Measurements from ENCODE around the gene NEK1. TPM values are rescaled to one million over a fixed set of nuclear protein-coding genes. Genes with fewer than 3 reads are reported as not detected.

Gene NEK1
- total RNA-seq, 5 donors from 2014 or later (not counting 1 experiment from before 2014, with no cell fraction given) = 13.4 to 21.9 (median 19.5) TPM

DNA sequence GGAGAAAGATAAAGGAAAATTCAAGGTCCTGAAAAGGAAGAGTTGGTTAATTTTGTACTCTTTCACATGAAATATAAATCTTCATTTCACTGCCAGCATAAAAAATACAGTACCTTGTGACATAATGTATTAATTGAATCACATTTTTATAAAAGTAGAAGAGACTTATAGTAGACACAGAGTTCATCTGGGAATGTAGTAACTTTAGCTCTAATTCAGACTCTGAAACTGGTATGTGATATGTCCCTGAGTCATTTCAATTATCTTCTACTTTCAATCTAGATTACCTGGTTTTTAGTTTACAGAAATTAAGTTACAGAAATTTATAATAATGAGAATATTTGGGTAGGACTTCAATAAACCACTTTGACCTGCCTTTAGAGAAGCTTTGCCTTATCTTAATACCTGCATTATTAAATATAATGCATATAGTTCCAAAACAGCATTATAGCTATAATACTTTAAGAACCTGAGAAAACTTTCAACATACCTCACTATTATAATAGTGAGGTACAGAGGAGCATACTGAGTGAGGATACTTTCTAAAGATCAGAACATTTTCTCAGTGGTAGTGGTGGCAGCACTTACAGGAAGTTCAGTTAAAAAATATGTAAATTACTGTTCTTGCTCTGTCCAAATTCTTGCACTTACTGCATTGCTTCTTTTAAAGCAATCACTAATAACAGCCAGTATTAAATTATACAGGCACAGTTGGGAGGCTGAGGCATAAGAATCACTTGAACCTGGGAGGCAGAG, 11.2 kb downstream of the NEK1 start:
- no peak overlapping the region for H3K4me3 ChIP-seq (ENCODE audit: control insufficient read depth in 1 of 2, extremely low read depth in 1 of 2, low read length in 1 of 2)
- Mint-ChIP-seq H3K27ac (no peak overlapping the region), H3K27me3 (no peaks in the 10 kb centered on the region), H3K9me3 (no peaks in the 10 kb centered on the region), H3K4me3 (no peak overlapping the region), H3K36me3 (peaks cover 35% of the 10 kb centered on the region), H3K4me1 (peaks cover 13 to 19% (median 18%) of the 10 kb centered on the region in 3 donors)
- no peaks in the 10 kb centered on the region for H3K27me3 ChIP-seq (replicated peaks in 1 of 2; ENCODE audit: control insufficient read depth in 2 of 2, extremely low read depth in 1 of 2, insufficient read depth in 2 of 2, low read length in 1 of 2)
- H3K27ac ChIP-seq (ENCODE audit: low read length) = no peak overlapping the region
- CTCF ChIA-PET = no interaction called here
- peaks cover 0 to 16% of the 10 kb centered on the region in 2 donors for H3K36me3 ChIP-seq (ENCODE audit: control insufficient read depth in 2 of 2, extremely low read depth in 1 of 2, insufficient read depth in 1 of 2, low read length in 1 of 2)
- POLR2A ChIA-PET = interaction anchor here in 1 of 2 donors (0.6 kb wide), 1 partner anchor 9 kb away, joined by 5 read pairs; no protein-coding TSS in a partner anchor
- ATAC-seq (replicated peaks in 1 of 4) (no peak), DNase-seq (no peak)
- H3K4me1 ChIP-seq (ENCODE audit: control insufficient read depth in 1 of 2, extremely low read depth in 1 of 2, insufficient read depth in 2 of 2, low read length in 2 of 2) = peaks cover 0 to 3% of the 10 kb centered on the region in 2 experiments
- no peaks in the 10 kb centered on the region for H3K9me3 ChIP-seq

- Mint-ChIP-seq H3K4me3 (no peak overlapping the region), H3K27me3 (no peaks in the 10 kb centered on the region), H3K27ac (no peak overlapping the region), H3K36me3 (peaks cover 41% of the 10 kb centered on the region), H3K9me3 (no peaks in the 10 kb centered on the region), H3K4me1 (no peaks in the 10 kb centered on the region)
- Histone ChIP-seq H3K9me3 (no peaks in the 10 kb centered on the region), H3K27ac (ENCODE audit: low read length) (no peak overlapping the region), H3K4me1 (ENCODE audit: control insufficient read depth in 1 of 2, extremely low read depth in 1 of 2, insufficient read depth in 2 of 2, low read length in 2 of 2) (no peaks in the 10 kb centered on the region), H3K27me3 (replicated peaks in 1 of 2; ENCODE audit: control insufficient read depth in 2 of 2, extremely low read depth in 1 of 2, insufficient read depth in 2 of 2, low read length in 1 of 2) (no peaks in the 10 kb centered on the region), H3K4me3 (ENCODE audit: control insufficient read depth in 1 of 2, extremely low read depth in 1 of 2, low read length in 1 of 2) (no peak overlapping the region), H3K36me3 (ENCODE audit: control insufficient read depth in 2 of 2, extremely low read depth in 1 of 2, insufficient read depth in 1 of 2, low read length in 1 of 2) (peaks cover 0 to 7% of the 10 kb centered on the region in 2 donors)
- POLR2A ChIA-PET = interaction anchor here in 1 of 2 donors (0.5 kb wide), 1 partner anchor 61 kb away, joined by 4 read pairs; no protein-coding TSS in a partner anchor
- no peak for DNase-seq
- no peak for ATAC-seq (replicated peaks in 1 of 4)
- CTCF ChIA-PET = interaction anchor here in 1 of 2 donors (0.6 kb wide), 1 partner anchor 122 kb away, joined by 3 read pairs; no protein-coding TSS in a partner anchor
Observed at GRCh38 chr4:169594560-169595195, 17.7 kb downstream of the NEK1 start.

GRCh38 chr4:169593050-169593560, 19.3 kb downstream of the NEK1 start:
- POLR2A ChIA-PET = interaction anchor here in 1 of 2 donors (0.5 to 0.6 kb wide), 2 partner anchors 12 to 332 kb away, joined by 3 to 5 read pairs; no protein-coding TSS in a partner anchor

GRCh38 chr4:169583563-169583962, 28.8 kb downstream of the NEK1 start:
- CTCF ChIA-PET = no interaction called here
- POLR2A ChIA-PET = no interaction called here
- no peaks in the 10 kb centered on the region for H3K27me3 Mint-ChIP-seq
- Histone ChIP-seq H3K4me1 (ENCODE audit: control insufficient read depth in 1 of 2, extremely low read depth in 1 of 2, insufficient read depth in 2 of 2, low read length in 2 of 2) (no peaks in the 10 kb centered on the region), H3K36me3 (ENCODE audit: control insufficient read depth in 2 of 2, extremely low read depth in 1 of 2, insufficient read depth in 1 of 2, low read length in 1 of 2) (peaks cover 0 to 16% of the 10 kb centered on the region in 2 donors), H3K27ac (ENCODE audit: low read length) (no peak overlapping the region), H3K4me3 (ENCODE audit: control insufficient read depth in 1 of 2, extremely low read depth in 1 of 2, low read length in 1 of 2) (no peak overlapping the region), H3K27me3 (replicated peaks in 1 of 2; ENCODE audit: control insufficient read depth in 2 of 2, extremely low read depth in 1 of 2, insufficient read depth in 2 of 2, low read length in 1 of 2) (no peaks in the 10 kb centered on the region), H3K9me3 (no peaks in the 10 kb centered on the region)
- ATAC-seq (replicated peaks in 1 of 4) (no peak), DNase-seq (no peak)
- no peaks in the 10 kb centered on the region for H3K9me3 Mint-ChIP-seq
- H3K4me3 Mint-ChIP-seq = no peak overlapping the region
- H3K36me3 Mint-ChIP-seq = peaks cover 32% of the 10 kb centered on the region
- H3K4me1 Mint-ChIP-seq = no peaks in the 10 kb centered on the region
- no CpG with 5 or more reads among the region's 2 CpGs for WGBS (ENCODE audit: insufficient coverage)
- H3K27ac Mint-ChIP-seq = peak overlapping the region in 1 of 2 donors; percentile 22

More at GRCh38 chr4:169593050-169593560, 19.3 kb downstream of the NEK1 start:
- CTCF ChIA-PET = interaction anchor here in 1 of 2 donors (0.6 kb wide), 2 partner anchors 27 to 217 kb away, joined by 3 read pairs; no protein-coding TSS in a partner anchor
- no peak overlapping the region for H3K27ac ChIP-seq (ENCODE audit: low read length)
- DNase-seq (no peak), ATAC-seq (replicated peaks in 1 of 4) (no peak)
- Mint-ChIP-seq H3K4me1 (no peaks in the 10 kb centered on the region), H3K9me3 (no peaks in the 10 kb centered on the region), H3K36me3 (peaks cover 38% of the 10 kb centered on the region), H3K27ac (no peak overlapping the region), H3K4me3 (no peak overlapping the region), H3K27me3 (no peaks in the 10 kb centered on the region)
- WGBS (ENCODE audit: insufficient coverage) = 86% methylated on average over 1 of the region's 1 CpG
- H3K36me3 ChIP-seq (ENCODE audit: control insufficient read depth in 2 of 2, extremely low read depth in 1 of 2, insufficient read depth in 1 of 2, low read length in 1 of 2) = peaks cover 0 to 13% of the 10 kb centered on the region in 2 donors
- H3K9me3 ChIP-seq = no peaks in the 10 kb centered on the region
- H3K4me3 ChIP-seq (ENCODE audit: control insufficient read depth in 1 of 2, extremely low read depth in 1 of 2, low read length in 1 of 2) = no peak overlapping the region
- H3K27me3 ChIP-seq (replicated peaks in 1 of 2; ENCODE audit: control insufficient read depth in 2 of 2, extremely low read depth in 1 of 2, insufficient read depth in 2 of 2, low read length in 1 of 2) = no peaks in the 10 kb centered on the region
- H3K4me1 ChIP-seq (ENCODE audit: control insufficient read depth in 1 of 2, extremely low read depth in 1 of 2, insufficient read depth in 2 of 2, low read length in 2 of 2) = no peaks in the 10 kb centered on the region

- Histone ChIP-seq H3K9me3 (no peaks in the 10 kb centered on the region), H3K4me3 (ENCODE audit: control insufficient read depth in 1 of 2, extremely low read depth in 1 of 2, low read length in 1 of 2) (no peak overlapping the region), H3K27ac (ENCODE audit: low read length) (no peak overlapping the region), H3K27me3 (replicated peaks in 1 of 2; ENCODE audit: control insufficient read depth in 2 of 2, extremely low read depth in 1 of 2, insufficient read depth in 2 of 2, low read length in 1 of 2) (no peaks in the 10 kb centered on the region), H3K4me1 (ENCODE audit: control insufficient read depth in 1 of 2, extremely low read depth in 1 of 2, insufficient read depth in 2 of 2, low read length in 2 of 2) (no peaks in the 10 kb centered on the region), H3K36me3 (ENCODE audit: control insufficient read depth in 2 of 2, extremely low read depth in 1 of 2, insufficient read depth in 1 of 2, low read length in 1 of 2) (peaks cover 0 to 12% of the 10 kb centered on the region in 2 donors)
- WGBS (ENCODE audit: insufficient coverage) = no CpG with 5 or more reads among the region's 3 CpGs
- no peak overlapping the region for H3K4me3 Mint-ChIP-seq
- H3K27me3 Mint-ChIP-seq = no peaks in the 10 kb centered on the region
- no peaks in the 10 kb centered on the region for H3K9me3 Mint-ChIP-seq
- DNase-seq = no peak
- CTCF ChIA-PET = interaction anchor here in 1 of 2 donors (0.5 kb wide), 1 partner anchor 22 kb away, joined by 4 read pairs; no protein-coding TSS in a partner anchor
- no peaks in the 10 kb centered on the region for H3K4me1 Mint-ChIP-seq
- ATAC-seq (replicated peaks in 1 of 4) = no peak
- POLR2A ChIA-PET = no interaction called here
- peaks cover 32% of the 10 kb centered on the region for H3K36me3 Mint-ChIP-seq
- no peak overlapping the region for H3K27ac Mint-ChIP-seq
Observed at GRCh38 chr4:169582706-169583105, 29.7 kb downstream of the NEK1 start.

- Histone ChIP-seq H3K9me3 (no peaks in the 10 kb centered on the region), H3K4me1 (ENCODE audit: control insufficient read depth in 1 of 2, extremely low read depth in 1 of 2, insufficient read depth in 2 of 2, low read length in 2 of 2) (no peaks in the 10 kb centered on the region), H3K27me3 (replicated peaks in 1 of 2; ENCODE audit: control insufficient read depth in 2 of 2, extremely low read depth in 1 of 2, insufficient read depth in 2 of 2, low read length in 1 of 2) (no peaks in the 10 kb centered on the region), H3K4me3 (ENCODE audit: control insufficient read depth in 1 of 2, extremely low read depth in 1 of 2, low read length in 1 of 2) (no peak overlapping the region), H3K27ac (ENCODE audit: low read length) (no peak overlapping the region), H3K36me3 (ENCODE audit: control insufficient read depth in 2 of 2, extremely low read depth in 1 of 2, insufficient read depth in 1 of 2, low read length in 1 of 2) (peaks cover 0 to 12% of the 10 kb centered on the region in 2 donors)
- DNase-seq = no peak
- H3K27me3 Mint-ChIP-seq = no peaks in the 10 kb centered on the region
- no peak overlapping the region for H3K4me3 Mint-ChIP-seq
- 89% methylated on average over 1 of the region's 2 CpGs for WGBS (ENCODE audit: insufficient coverage)
- no peak overlapping the region for H3K27ac Mint-ChIP-seq
- no peaks in the 10 kb centered on the region for H3K4me1 Mint-ChIP-seq
- H3K36me3 Mint-ChIP-seq = peaks cover 32% of the 10 kb centered on the region
- CTCF ChIA-PET = interaction anchor here in 1 of 2 donors (0.7 kb wide), 1 partner anchor 77 kb away, joined by 3 read pairs; no protein-coding TSS in a partner anchor
- ATAC-seq (replicated peaks in 1 of 4) = no peak
- no peaks in the 10 kb centered on the region for H3K9me3 Mint-ChIP-seq
- POLR2A ChIA-PET = no interaction called here
Observed at GRCh38 chr4:169582203-169582602, 30.2 kb downstream of the NEK1 start.
